GM20431 (cell line): ENCODE measurements around the gene MBNL2.

Source experiments
- in situ Hi-C: fragments of 300-500 bp; cut with MseI, MboI; formaldehyde crosslinking; loops from one replicate; pipeline ENCODE4 v1.15.0; 2020; ENCODE audit warnings: low sequenced_read_pairs; ENCODE audit not compliant: unreplicated experiment

The MBNL2 gene

GRCh38 chr13:97339019-97339987 lies 117.2 kb downstream of the MBNL2 start:
- in situ Hi-C loops, result no loop called here

- in situ Hi-C loops, result no loop called here
Observed at GRCh38 chr13:97339988-97340749, 118.0 kb downstream of the MBNL2 start.

GRCh38 chr13:97341135-97341534 lies 119.0 kb downstream of the MBNL2 start:
- in situ Hi-C loops, result no loop called here

GRCh38 chr13:97342136-97342535 lies 120.0 kb downstream of the MBNL2 start:
- in situ Hi-C loops, result no loop called here

GRCh38 chr13:97342936-97343335 lies 120.8 kb downstream of the MBNL2 start:
- in situ Hi-C loops, result no loop called here

- in situ Hi-C loops, result no loop called here
Observed at GRCh38 chr13:97344265-97345175, 122.4 kb downstream of the MBNL2 start.

GRCh38 chr13:97346097-97346496 lies 124.0 kb downstream of the MBNL2 start:
- in situ Hi-C loops, result no loop called here

GRCh38 chr13:97346561-97347254 lies 124.6 kb downstream of the MBNL2 start:
- in situ Hi-C loops, result no loop called here

- in situ Hi-C loops, result no loop called here
Observed at GRCh38 chr13:97347255-97347932, 125.3 kb downstream of the MBNL2 start.

GRCh38 chr13:97348569-97349100 lies 126.5 kb downstream of the MBNL2 start:
- in situ Hi-C loops, result no loop called here

GRCh38 chr13:97352012-97352411 lies 129.9 kb downstream of the MBNL2 start:
- in situ Hi-C loops, result loop anchor here (10.0 kb wide), 1 partner anchor 227 kb away; no protein-coding TSS in a partner anchor

GRCh38 chr13:97352815-97353214 lies 130.7 kb downstream of the MBNL2 start:
- in situ Hi-C loops, result loop anchor here (10.0 kb wide), 1 partner anchor 228 kb away; no protein-coding TSS in a partner anchor

GRCh38 chr13:97353927-97354675 lies 132.0 kb downstream of the MBNL2 start:
- in situ Hi-C loops, result loop anchor here (10.0 kb wide), 1 partner anchor 229 kb away; no protein-coding TSS in a partner anchor

- in situ Hi-C loops, result loop anchor here (10.0 kb wide), 1 partner anchor 230 kb away; no protein-coding TSS in a partner anchor
Observed at GRCh38 chr13:97354808-97355207, 132.7 kb downstream of the MBNL2 start.

GRCh38 chr13:97356592-97356991 lies 134.5 kb downstream of the MBNL2 start:
- in situ Hi-C loops, result loop anchor here (10.0 kb wide), 1 partner anchor 232 kb away; no protein-coding TSS in a partner anchor

- in situ Hi-C loops, result loop anchor here (10.0 kb wide), 1 partner anchor 235 kb away; no protein-coding TSS in a partner anchor
Observed at GRCh38 chr13:97359181-97360057, 137.3 kb downstream of the MBNL2 start.

- in situ Hi-C loops, result no loop called here
Observed at GRCh38 chr13:97360610-97361009, 138.5 kb downstream of the MBNL2 start.
